Testis (tissue), 3 donors: Measurements from ENCODE around the gene ATP13A3. TPM values are rescaled to one million over a fixed set of nuclear protein-coding genes. Genes with fewer than 3 reads are reported as not detected.

Experiments
- DNase-seq: peaks from one replicate; pipeline ENCODE4 v3.0.0-alpha.2; 2019
- H3K27ac ChIP-seq, 2 donors: fragments of 200-600 bp; sonication (generic); one replicate each; pipeline ENCODE4 v1.5.1; 2019
- H3K27me3 ChIP-seq: fragments of 200-600 bp; sonication (generic); one replicate; pipeline ENCODE4 v1.5.1; 2019
- H3K36me3 ChIP-seq: fragments of 200-600 bp; sonication (generic); one replicate; pipeline ENCODE4 v1.5.1; 2017; ENCODE audit warnings: low read depth; ENCODE audit errors: missing control alignments
- H3K4me1 ChIP-seq: fragments of 200-600 bp; sonication (generic); one replicate; pipeline ENCODE4 v1.5.1; 2019
- H3K4me3 ChIP-seq, 2 donors: fragments of 200-600 bp; sonication (generic); one replicate each; pipeline ENCODE4 v1.5.1; 2017 to 2019
- H3K9me3 ChIP-seq: fragments of 200-600 bp; sonication (generic); one replicate; pipeline ENCODE4 v1.5.1; 2017
- POLR2A ChIP-seq: fragments of 450-650 bp; IDR thresholded peaks from one replicate; pipeline ENCODE4 v1.6.1; 2017; ENCODE audit warnings: antibody characterized with exemption, mild to moderate bottlenecking, moderate library complexity
- WGBS, 2 donors: methylation state at CpG; one replicate each; pipeline ENCODE4 v1.1.5; 2018; 5-methylcytosine and 5-hydroxymethylcytosine counted together
- intact Hi-C: fragments of 100-400 bp; cut with DNase I; formaldehyde crosslinking; loops from one replicate; pipeline ENCODE4 v1.15.1; 2023; ENCODE audit warnings: low total_unique reads
- polyA plus RNA-seq: library from polyadenylated mRNA; stranded (reverse); fragments of 350-450 nt; fragmentation: Illumina TruSeq; extraction: RNeasy Lipid Tissue Mini Kit (QIAGEN cat#74804); gene quantifications from one replicate; pipeline ENCODE4 v1.2.3, GENCODE V29; 2014; ENCODE audit warnings: low read depth, low replicate concordance; ENCODE audit not compliant: insufficient read depth
- total RNA-seq, 2 donors: library from RNA; depleted of rRNA; stranded (reverse); fragments of >200 nt; gene quantifications; one replicate each; pipeline ENCODE4 v1.2.3, GENCODE V29; 2016
- TF ChIP-seq, protein P1 (sequence below), 3 experiments: fragments of 450-650 bp in 2 of 3; fragments of 200-600 bp in 1 of 3; sonication (generic) in 1 of 3; IDR thresholded peaks; one replicate each; pipeline ENCODE4 v1.5.1; 2016 to 2019; ENCODE audit warnings: antibody characterized with exemption in 3 of 3, mild to moderate bottlenecking in 2 of 3, moderate library complexity in 1 of 3

Gene ATP13A3
- total and polyA plus RNA-seq, 3 donors from 2014 or later, result 26.6 to 62.3 (median 51.8) TPM

GRCh38 chr3:194507571-194507970, 20.8 kb upstream of the ATP13A3 start:
- 88 to 89% methylated on average over 12 of the region's 12 CpGs for WGBS, 2 donors
- no peak overlapping the region for H3K27ac ChIP-seq
- TF ChIP-seq, protein P1, sequence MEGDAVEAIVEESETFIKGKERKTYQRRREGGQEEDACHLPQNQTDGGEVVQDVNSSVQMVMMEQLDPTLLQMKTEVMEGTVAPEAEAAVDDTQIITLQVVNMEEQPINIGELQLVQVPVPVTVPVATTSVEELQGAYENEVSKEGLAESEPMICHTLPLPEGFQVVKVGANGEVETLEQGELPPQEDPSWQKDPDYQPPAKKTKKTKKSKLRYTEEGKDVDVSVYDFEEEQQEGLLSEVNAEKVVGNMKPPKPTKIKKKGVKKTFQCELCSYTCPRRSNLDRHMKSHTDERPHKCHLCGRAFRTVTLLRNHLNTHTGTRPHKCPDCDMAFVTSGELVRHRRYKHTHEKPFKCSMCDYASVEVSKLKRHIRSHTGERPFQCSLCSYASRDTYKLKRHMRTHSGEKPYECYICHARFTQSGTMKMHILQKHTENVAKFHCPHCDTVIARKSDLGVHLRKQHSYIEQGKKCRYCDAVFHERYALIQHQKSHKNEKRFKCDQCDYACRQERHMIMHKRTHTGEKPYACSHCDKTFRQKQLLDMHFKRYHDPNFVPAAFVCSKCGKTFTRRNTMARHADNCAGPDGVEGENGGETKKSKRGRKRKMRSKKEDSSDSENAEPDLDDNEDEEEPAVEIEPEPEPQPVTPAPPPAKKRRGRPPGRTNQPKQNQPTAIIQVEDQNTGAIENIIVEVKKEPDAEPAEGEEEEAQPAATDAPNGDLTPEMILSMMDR (IDR thresholded peaks at IDR 0.05), result no peak
- TF ChIP-seq POLR2A, result no peak
- DNase-seq, result no peak
- intact Hi-C loops, result no loop called here
- H3K4me1 ChIP-seq, result no peaks in the 10 kb centered on the region
- H3K27me3 ChIP-seq, result no peaks in the 10 kb centered on the region
- no peak overlapping the region for H3K4me3 ChIP-seq
- H3K36me3 ChIP-seq, result no peaks in the 10 kb centered on the region
- H3K9me3 ChIP-seq, result no peaks in the 10 kb centered on the region

DNA sequence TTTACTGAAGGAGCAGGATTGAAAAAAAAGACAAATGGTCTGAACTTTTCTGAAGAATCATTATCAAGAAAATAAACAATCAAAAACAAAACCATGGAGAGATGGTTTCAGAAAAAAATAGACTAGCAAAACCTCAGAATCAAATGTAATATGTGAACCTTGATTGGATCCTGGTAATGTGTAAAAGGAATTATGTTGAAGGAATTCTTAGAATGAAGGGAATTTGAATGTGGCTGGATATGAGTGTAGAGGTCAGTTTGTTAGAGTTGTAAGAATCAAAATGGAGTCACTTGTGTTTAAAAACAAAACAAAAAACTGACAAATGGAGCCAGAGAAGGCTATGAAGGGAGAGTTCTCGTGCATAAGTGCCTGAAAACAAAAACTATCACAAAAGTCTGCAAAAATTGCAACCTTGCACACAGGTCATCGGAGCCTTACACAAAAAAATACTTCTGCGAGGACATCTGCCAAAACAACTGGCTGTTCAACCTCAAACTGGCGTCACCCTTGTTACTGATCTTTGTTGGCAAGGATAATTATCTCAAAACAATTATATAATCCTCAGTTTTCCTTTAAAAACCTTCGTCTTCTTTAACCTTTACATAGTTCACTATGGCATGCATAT, 19.1 kb upstream of the ATP13A3 start:
- no peak for TF ChIP-seq POLR2A
- TF ChIP-seq, protein P1 (IDR thresholded peaks at IDR 0.05), result no peak
- Histone ChIP-seq H3K27me3 (no peaks in the 10 kb centered on the region), H3K4me1 (no peaks in the 10 kb centered on the region), H3K27ac (no peak overlapping the region), H3K36me3 (no peaks in the 10 kb centered on the region), H3K4me3 (no peak overlapping the region), H3K9me3 (no peaks in the 10 kb centered on the region)
- 76 to 77% methylated on average over 5 of the region's 5 CpGs for WGBS, 2 donors
- intact Hi-C loops, result no loop called here
- no peak for DNase-seq

DNA sequence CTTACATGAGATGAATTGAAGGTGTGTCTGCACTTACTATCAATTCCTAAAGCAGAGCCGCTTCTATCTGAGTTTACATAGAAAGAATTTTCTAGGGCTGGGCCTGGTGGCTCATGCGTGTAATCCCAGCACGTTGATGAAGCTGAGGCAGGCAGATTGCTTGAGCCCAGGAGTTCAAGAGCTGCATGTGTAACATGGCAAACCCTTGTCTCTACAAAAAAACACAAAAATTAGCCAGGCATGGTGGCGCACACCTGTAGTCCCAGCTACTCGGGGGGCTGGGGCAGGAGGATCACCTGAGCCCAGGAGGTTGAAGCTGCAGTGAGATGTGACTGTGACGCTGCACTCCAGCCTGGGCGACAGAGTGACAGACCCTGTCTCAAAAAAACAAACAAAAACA, 18.1 kb upstream of the ATP13A3 start:
- no peak for TF ChIP-seq POLR2A
- TF ChIP-seq, protein P1 (IDR thresholded peaks at IDR 0.05), result no peak
- Histone ChIP-seq H3K9me3 (no peaks in the 10 kb centered on the region), H3K4me3 (no peak overlapping the region), H3K36me3 (no peaks in the 10 kb centered on the region), H3K27me3 (no peaks in the 10 kb centered on the region), H3K4me1 (no peaks in the 10 kb centered on the region), H3K27ac (no peak overlapping the region)
- no peak for DNase-seq
- WGBS, 2 donors, result 92 to 95% methylated on average over 7 of the region's 7 CpGs
- intact Hi-C loops, result no loop called here

- no peak overlapping the region for H3K27ac ChIP-seq
- DNase-seq, result no peak
- WGBS, 2 donors, result 82 to 85% methylated on average over 2 of the region's 2 CpGs
- intact Hi-C loops, result no loop called here
- no peaks in the 10 kb centered on the region for H3K27me3 ChIP-seq
- H3K9me3 ChIP-seq, result no peaks in the 10 kb centered on the region
- H3K4me3 ChIP-seq, result no peak overlapping the region
- no peaks in the 10 kb centered on the region for H3K4me1 ChIP-seq
- TF ChIP-seq POLR2A, result no peak
- TF ChIP-seq, protein P1 (IDR thresholded peaks at IDR 0.05), result no peak
- H3K36me3 ChIP-seq, result no peaks in the 10 kb centered on the region
These were observed 17.3 kb upstream of the ATP13A3 start for GRCh38 chr3:194504146-194504545.

- DNase-seq, result no peak
- H3K4me3 ChIP-seq, result no peak overlapping the region
- 86 to 91% methylated on average over 2 of the region's 2 CpGs for WGBS, 2 donors
- no peak overlapping the region for H3K27ac ChIP-seq
- intact Hi-C loops, result no loop called here
- no peak for TF ChIP-seq POLR2A
- TF ChIP-seq, protein P1 (IDR thresholded peaks at IDR 0.05), result no peak
- no peaks in the 10 kb centered on the region for H3K27me3 ChIP-seq
- H3K36me3 ChIP-seq, result no peaks in the 10 kb centered on the region
- peaks cover under 1% of the 10 kb centered on the region for H3K4me1 ChIP-seq
- no peaks in the 10 kb centered on the region for H3K9me3 ChIP-seq
These were observed 16.3 kb upstream of the ATP13A3 start for GRCh38 chr3:194503081-194503531.
